T-helper 2 cell treated with Interferon-gamma antibody and Interleukin-4, amounts not matched to agents 100 ng/mL and 5 ng/mL, for 36 hours (primary cell): ENCODE data around the gene BOD1L1. TPM values are rescaled to one million over a fixed set of nuclear protein-coding genes. Genes with fewer than 3 reads are reported as not detected.

Experiments
- intact Hi-C: fragments of 100-400 bp; cut with micrococcal nuclease; formaldehyde crosslinking; loops from one replicate; pipeline ENCODE4 v1.15.1; 2023
- total RNA-seq: library from RNA; stranded (reverse); gene quantifications from 2 replicates; pipeline ENCODE4 v1.2.3, GENCODE V29; 2022

BOD1L1 gene
- total RNA-seq, 1 donor from 2014 or later, result 36.5 TPM

DNA sequence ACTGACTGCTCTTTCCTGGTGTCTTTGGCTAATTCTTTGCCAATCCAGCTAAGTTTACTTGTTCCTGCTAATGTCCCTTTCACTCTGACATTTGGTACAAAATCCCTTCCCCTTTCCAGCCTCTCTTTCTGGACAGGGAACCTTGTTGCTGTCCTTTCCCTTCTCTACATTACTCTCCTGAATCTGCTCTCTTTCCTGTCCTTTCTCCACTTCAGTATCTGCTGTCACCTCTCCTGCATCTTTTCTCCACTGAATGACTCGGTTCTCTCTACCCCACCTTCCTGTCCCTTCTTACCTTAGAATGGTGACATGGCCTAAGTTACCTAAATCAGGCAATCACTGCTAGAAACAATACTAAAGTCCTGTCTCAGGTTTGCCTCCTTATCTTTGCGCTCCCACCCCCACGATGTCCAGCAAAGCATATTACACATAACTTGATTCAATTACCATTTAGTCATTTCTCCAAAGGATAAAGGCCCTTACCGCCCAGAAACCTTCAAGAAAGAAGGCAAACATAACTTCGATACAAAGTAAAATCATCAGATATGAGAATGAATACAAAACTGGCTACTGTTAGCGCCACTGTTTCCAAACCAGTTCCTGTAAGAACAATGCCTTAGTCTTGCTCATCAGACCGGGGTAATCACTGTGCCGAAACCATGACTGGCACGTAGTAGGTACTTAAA lies 890 bp downstream of the BOD1L1 start:
- intact Hi-C loops, result loop anchor here (1.0 to 10.0 kb wide), 3 partner anchors 28 to 1378 kb away; partner anchors contain the start of genes CPEB2 and RAB28

DNA sequence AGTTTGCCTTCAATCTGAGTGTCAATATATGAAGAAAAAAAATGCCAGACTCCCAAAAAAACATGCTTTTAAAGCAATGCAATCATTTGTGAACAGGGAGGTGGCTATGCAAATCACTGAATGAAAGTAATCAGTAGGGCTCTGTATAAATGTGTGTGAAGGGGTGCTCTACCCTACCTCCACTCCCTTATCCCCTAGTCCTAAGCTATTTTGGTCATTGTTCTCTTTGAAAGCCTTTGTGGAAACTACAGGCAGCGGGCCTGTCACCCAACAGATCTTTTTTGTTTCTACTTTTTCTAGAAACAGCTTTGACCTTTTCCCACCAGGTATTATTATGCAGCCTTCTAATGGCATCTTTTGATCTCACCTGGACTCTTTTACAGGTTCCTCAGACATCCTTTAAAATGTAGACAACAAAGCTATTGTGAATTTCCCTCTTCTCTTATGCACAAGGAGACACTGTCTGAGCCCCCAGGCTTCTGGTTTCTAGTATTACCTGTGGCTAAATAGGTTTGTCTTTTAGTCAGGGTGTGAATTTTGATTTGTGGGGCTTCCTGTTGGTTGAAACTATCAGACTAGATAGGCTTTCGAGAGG lies 9.2 kb downstream of the BOD1L1 start:
- intact Hi-C loops, result no loop called here

DNA sequence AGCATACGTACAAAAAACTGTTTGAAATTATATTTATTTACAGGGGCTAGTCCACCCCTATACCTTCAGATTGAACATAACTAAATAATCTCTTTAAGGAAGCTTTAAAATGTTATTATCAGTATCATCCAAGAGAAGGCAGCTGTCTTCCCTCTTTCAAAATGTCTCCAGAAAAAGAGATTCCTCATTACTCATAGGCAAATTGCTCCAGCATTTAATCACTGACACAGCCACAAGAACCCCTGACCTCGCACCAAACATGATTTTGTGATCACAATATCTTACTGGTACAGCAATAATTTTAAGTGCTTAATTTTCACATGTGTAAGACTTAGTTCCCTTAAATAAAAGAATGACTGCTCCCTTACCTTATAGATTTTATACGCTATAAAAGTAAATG lies 9.7 kb downstream of the BOD1L1 start:
- intact Hi-C loops, result no loop called here

DNA sequence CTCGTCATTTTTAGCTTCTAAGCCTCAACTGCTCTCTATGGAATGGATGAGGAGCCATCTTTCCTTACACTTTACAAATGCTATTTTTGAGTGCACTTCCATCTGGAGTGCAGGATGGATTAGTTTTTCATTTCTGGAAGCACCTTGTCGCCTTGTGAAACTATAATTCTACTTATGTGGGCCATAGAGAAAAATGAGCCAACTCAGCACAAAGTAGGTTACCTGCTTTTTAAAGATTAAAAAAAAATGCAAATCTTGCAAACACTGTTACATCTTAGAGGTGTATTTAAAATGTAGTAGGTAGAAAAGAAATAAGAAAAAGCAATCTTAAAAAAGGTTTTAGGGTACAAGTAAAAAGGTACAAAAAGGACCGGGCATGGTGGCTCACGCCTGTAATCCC lies 10.9 kb downstream of the BOD1L1 start:
- intact Hi-C loops, result no loop called here

DNA sequence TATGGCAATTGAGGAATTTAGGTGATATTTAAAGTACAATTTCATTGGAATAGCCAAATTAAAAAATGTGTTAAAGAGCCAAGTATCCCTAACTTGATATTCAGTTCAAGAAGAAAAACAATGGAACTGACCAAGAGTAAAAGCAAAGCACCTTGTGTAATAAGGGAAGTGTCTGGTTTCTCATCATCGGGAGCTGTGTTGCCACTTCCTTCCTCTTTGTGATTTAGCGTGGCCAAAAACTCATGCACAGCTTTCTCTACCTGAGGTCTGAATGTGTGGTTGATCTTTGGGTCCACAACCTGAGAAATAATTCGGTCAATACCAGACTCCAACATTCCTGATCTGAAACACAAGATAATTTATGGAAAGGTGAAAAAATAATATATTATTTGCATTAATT lies 12.4 kb downstream of the BOD1L1 start:
- intact Hi-C loops, result no loop called here

DNA sequence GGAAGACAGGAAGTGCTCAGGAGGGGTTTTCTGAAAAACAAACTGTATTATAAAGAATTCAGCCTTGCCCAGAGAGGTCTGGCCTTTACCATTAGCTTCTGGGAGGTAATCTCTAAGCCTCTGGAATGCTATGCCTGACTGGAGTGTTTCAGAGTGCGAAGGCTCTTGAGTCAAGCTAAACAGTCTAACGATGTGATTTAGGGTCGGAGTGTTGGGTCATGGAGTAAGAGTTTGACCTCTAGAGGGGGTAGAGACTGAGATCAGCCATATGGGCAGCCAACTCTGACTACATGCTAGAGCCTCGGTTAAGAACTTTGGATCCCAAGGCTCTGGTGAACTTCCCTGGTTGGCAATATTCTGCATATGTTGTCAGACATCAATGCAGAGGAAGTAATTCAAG lies 15.0 kb downstream of the BOD1L1 start:
- intact Hi-C loops, result no loop called here

DNA sequence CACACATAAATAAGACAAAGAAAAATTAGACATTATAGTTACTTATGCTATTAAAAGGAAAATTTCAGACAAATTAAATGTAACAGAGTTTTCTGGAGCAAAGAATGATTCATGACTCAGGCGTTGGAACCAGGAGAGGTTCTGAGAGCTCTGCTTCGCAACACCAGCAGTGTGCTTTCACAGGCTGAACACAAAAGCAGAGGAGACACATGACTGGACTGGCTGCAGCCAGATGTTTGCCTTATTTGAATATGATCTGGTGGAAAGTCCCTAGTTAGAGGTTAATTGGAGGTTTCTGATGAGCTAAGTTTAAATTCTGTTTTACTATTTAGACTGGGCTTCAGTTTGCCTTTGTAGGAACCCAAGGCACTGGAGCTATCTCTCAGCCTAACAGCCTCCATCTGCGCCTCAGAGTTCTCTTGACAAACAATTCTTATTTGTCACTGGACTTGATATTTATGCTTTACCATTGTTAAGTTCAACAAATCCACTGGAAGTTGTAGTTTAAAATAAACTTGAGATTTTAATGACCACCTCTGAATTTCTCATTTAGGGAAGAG lies 16.2 kb downstream of the BOD1L1 start:
- intact Hi-C loops, result no loop called here

DNA sequence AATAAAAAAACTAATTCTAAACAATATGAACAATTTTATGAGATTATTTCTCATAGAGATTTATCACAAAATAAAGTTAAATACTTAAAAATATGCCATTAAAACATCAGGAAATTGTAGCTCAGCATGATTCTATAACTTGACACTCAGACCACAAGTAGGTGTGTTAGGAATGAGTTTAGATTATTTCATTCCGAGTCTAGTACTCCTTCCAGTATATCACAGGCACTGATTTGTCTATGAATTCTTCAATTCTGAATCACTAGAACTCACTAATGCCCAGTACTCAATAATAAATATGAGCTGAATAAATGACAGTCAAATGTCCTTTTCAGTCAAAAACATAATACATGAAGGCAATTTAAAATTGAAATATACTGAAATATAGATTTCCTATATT lies 22.2 kb downstream of the BOD1L1 start:
- intact Hi-C loops, result no loop called here

DNA sequence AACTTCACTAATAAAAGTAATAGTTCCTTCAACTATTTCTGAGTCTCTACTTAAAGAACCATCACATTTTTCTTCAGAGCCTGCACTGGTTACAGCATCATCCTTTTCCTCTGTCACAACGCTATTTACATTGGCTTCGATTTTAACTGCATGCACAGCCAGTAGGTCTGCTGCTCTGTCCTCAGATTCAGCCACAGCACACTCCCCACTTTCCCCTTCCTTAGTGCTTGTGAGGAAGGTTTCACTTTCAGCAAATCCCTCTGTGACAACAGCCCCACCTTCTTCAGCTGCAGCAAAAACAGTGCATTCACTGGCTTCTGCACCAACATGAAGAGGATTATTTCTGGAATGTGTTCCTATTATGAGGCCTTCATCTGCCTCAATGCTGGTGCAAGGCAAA lies 25.7 kb downstream of the BOD1L1 start:
- intact Hi-C loops, result no loop called here

DNA sequence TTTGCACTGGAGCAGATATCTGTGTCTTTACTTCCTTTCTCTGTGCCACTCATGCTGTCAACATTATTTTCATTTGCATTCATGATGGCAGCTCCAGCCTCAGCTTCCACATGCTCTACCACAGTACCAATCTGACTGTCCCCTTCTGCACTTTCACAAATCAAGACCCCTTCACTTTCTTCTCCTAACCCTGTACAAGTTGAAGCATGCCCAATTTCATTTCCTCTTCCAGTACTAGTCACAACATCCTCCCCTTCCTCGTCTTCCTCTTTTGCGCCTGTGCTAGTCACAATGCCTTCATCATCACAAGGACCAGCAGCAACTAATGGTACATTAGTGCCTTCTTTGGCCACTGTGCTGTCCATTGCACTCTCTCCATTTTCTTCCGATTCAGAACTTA lies 26.5 kb downstream of the BOD1L1 start:
- intact Hi-C loops, result no loop called here

DNA sequence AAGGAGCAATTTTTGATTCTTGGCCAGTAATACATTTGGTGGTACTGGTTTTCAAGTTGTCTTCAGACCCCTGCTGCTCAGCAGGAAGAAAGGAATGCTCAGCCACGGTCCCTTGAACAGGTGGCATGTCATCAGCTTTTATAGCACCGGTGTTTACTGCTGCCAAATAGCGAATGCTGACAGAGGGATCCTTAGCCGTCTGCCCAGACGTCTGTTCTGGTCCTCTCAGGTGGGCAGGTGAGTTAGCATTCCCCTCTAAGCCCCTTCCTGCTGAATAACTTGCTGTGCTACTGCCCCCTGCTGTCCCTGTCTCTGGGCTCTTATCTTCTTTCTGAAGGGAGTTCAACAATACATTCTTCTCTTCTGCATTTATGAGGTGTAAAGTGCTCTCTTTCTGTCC lies 28.4 kb downstream of the BOD1L1 start:
- intact Hi-C loops, result no loop called here

DNA sequence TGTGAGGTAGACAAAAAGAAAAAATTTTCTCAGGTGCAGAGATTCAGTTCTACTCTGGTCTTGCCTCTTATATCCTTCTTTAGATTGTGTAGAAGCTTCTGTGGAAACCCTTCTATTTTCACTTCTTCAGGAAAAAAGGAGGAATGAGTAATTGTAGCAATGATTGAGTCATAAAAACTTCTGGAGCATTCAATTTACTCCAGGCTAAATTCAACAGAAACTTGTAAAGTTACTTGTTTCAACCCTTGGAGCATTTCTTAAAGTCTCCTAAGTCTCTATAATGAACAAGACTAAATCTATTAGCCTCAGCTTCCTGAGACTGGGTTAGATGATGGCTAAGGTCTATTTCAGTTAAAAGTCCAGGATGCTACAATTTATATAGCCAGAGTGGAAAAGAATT lies 29.9 kb downstream of the BOD1L1 start:
- intact Hi-C loops, result no loop called here

DNA sequence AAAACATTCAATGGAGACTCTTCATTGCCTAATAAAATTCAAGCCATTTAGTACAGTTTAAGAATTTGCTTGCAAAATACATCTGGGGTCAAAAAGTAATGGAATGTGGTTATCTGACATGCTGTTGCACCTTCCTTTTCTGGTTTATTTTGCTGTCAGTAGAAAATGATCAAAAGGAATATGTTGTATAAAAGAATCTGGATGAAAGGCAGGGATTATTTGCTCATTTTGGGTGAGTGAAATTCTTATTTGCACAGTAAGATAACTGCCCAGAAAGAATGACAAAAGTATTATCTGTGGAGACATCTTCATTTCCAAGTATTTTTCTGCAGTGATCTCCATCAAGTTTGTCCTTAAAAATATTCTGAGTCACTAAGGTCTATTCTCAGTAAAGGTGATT lies 30.4 kb downstream of the BOD1L1 start:
- intact Hi-C loops, result no loop called here

DNA sequence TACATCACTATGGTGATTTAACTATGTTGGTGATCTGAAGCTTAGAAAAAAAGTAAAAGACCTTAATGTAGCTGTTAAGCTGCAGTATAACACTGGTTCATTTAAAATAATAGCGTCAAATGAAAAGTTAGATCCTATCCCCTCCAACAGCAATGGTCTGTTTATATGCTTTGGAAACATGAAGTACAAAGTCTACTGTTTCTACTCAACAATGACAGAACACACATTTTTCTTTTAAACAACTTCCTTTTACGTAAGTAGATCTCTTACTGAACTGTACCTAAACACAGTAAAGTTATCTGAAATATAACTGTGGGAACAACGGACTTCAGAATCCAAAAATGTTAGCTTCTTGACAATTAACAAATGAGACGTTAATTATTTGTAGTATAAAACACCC lies 35.3 kb downstream of the BOD1L1 start:
- intact Hi-C loops, result no loop called here

DNA sequence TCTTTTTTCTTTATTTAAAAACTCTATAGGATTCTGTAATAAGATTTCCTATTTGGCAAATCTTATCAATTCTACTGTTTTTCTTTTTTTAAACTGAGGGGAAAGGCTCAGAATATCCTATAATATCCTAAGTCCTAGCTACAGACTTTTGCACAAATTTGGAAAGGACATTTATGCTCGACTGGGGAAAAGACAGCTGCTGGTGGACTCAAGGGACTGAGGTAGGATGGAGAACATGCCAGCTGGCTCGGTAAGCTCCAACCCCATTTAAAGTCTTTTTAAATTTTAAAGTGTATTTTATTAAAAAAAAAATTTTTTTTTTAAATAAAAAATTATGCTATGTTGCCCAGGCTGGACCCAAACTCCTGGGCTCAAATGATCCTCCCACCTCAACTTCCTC lies 36.8 kb downstream of the BOD1L1 start:
- intact Hi-C loops, result no loop called here

DNA sequence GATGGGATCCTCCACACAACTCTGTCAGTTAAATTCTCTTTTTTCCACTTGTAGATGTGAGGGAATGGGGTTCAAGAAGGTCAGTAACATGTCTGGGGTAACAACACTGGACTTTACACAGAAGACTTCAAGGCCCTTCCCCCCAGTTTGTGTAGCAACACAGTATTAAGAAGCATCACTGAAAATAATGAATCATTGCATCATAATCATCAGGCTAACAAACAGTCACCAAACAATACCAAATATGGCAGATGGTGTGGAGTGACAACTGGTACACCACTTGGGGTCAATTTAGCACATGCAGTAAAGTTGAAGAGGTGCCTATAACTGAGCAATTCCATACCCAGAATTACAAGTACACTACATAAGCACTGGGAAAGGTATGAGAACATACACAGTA lies 38.6 kb downstream of the BOD1L1 start:
- intact Hi-C loops, result no loop called here

DNA sequence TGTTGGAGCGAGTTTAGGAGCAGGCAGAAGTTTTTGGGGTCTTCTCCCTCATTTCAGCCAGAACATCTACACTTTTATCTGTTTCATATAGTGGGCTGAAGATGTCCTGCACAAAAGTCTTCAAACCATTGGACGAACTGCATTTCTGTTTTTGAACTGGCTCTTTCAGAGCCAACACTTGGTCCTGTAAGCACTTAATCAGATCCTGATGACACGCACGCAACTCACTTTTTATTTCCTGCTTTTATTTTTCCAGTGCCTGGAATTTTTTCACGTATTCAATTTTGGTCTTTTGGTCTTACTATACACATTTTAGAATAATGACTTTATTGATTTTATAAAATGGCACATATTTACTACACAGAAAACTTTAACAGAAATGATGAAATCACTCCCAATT lies 43.0 kb downstream of the BOD1L1 start:
- intact Hi-C loops, result no loop called here

DNA sequence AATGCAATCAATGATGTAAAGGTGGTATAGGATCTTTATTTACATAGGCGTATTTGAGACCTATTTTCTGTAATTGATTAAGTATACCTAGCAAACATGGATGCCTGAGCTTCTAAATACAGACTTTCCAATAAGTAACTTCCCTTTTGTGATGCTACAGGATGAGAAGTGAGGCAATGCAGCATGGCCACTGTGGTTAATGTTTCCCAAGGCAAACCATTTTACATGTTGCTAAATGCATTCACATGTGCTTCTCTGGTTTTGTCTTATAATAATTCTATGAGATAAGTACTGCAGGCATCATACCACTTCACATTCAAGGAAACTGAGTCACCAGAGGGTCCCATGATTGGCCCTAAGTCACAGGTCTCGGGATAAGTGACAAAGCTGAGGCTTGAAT lies 47.5 kb downstream of the BOD1L1 start:
- intact Hi-C loops, result no loop called here

DNA sequence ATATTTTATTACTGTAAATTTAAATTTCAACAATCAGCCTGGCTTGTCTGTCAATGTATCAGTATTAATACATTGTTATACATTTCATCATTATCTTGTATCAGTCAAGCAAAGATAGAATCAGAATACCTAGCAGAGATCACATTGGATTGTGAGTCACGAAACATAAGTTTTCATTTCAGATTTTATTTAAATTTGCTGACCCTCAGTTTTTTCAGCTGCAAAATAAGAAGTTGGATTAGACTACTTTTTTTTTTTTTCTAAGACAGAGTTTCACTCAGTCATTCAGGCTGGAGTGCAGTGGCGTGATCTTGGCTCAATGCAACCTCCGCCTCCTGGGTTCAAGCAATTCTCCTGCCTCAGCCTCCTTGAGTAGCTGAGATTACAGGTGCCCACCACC lies 49.9 kb downstream of the BOD1L1 start:
- intact Hi-C loops, result no loop called here

DNA sequence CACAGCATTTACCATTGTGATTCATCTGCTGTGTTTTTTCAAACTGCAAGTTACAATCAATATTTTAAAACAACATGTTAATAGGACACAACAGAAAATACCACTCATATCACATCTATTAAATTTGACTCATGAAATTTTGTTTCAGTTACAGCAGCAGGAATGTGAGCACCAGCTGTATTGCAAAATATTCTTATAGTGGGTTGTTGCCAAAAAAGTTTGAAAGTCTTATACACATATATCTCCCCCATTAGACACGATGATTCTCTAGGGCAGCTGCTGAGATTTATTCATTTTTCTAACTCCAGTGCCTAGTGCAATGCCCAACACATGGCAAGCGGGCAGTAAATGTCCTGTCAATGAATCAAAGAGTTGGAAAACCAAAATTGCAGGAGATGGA lies 56.6 kb downstream of the BOD1L1 start:
- intact Hi-C loops, result no loop called here

DNA sequence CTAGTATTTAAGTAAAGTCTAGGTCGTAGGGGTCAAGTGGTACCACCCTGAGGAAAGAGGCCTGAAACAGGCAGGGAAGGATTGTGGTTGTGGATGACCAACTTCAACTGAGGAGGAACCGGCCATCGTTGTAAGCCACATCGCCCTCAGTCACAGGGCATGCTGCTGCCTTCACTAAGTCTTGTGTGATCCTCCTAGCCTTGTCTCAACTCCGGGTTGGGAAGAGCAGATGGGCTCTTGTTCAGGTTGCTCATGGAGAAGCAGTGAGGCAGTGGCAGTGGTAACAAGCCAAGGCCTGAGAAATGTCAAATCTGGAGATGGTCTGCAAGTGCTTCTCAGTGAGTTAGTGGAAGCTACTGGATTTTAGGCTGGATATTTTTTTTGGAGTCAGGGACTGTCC lies 60.4 kb downstream of the BOD1L1 start:
- intact Hi-C loops, result no loop called here

DNA sequence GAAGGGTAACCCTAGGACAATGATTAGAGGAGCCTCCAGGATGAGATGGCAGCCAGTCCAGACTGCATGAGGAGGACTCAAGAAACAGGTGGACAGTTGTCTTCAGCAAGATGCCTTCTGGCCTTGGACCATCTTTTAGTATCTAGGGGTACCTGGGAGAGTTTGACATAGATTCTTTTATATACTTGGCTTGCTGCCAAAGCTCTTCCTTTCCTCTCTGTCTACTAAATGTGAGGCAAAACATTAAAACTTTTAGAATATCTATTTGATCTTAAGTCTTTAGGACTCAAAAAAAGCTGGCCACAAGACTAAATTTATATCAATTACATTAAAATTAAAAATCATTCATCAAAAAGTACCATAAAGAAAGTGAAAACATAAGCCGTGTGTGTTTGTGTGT lies 64.6 kb downstream of the BOD1L1 start:
- intact Hi-C loops, result no loop called here

DNA sequence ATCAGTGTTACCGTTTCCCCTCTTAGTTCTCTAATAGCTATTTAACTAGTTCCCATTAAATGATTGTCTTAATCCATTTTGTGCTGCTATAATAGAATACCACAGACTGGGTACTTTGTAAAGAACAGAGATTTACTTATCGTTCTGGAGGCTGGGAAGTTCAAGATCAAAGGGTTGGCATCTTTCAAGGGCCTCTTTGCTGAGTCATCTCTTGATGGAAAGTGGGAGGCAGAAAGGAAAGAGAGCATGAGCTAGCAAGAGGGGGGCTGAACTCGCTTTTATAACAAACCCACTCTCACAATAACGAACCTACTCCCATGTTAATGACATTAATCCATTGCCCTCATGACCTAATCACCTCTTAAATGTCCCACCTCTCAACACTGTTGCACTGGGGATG lies 65.9 kb downstream of the BOD1L1 start:
- intact Hi-C loops, result no loop called here
